Measurements from ENCODE around the gene SPATA16.

DNA sequence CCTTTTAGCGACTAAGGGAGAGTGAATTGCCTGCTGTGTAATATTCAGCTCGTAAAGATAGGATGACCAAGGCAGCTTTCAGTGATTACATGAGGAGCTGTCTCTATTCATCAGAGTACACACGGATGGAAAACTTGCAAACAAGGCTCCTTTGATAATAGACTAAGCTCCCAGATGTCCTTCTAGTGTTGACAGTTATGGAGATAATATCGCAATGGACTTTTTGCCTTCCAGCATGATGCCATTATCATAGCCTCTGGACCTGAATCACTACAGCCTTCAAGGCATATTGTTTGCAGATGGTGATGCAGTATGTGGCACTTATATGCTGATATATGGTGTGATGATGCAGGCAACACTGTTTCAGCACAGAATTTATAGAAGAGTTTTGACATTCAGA, 296.6 kb downstream of the SPATA16 start:
- TF ChIP-seq, protein P1, sequence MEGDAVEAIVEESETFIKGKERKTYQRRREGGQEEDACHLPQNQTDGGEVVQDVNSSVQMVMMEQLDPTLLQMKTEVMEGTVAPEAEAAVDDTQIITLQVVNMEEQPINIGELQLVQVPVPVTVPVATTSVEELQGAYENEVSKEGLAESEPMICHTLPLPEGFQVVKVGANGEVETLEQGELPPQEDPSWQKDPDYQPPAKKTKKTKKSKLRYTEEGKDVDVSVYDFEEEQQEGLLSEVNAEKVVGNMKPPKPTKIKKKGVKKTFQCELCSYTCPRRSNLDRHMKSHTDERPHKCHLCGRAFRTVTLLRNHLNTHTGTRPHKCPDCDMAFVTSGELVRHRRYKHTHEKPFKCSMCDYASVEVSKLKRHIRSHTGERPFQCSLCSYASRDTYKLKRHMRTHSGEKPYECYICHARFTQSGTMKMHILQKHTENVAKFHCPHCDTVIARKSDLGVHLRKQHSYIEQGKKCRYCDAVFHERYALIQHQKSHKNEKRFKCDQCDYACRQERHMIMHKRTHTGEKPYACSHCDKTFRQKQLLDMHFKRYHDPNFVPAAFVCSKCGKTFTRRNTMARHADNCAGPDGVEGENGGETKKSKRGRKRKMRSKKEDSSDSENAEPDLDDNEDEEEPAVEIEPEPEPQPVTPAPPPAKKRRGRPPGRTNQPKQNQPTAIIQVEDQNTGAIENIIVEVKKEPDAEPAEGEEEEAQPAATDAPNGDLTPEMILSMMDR (IDR thresholded peaks at IDR 0.05) = no peak
- no peak for TF ChIP-seq POLR2A (IDR thresholded peaks at IDR 0.05)

All from lower leg skin (tissue), 3 donors.